Measurements from ENCODE around the gene CRIM1.
A peak's percentile ranks its signal among the peaks of the same experiment; 100 is the strongest.

The CRIM1 gene

GRCh38 chr2:36562240-36562639, 206.7 kb downstream of the CRIM1 start:
- no CpG with 5 or more reads among the region's 1 CpG for WGBS, 2 donors (ENCODE audit: extremely low coverage in 2 of 2, insufficient read length in 2 of 2, insufficient replicate concordance in 1 of 2)
- Histone ChIP-seq H4K8ac (ENCODE audit: low read depth, low read length) (no peak overlapping the region), H3K9me3 (replicated peaks in 1 of 2; ENCODE audit: control insufficient read depth in 2 of 2, insufficient read depth in 1 of 2, low read depth in 1 of 2, low read length in 2 of 2) (no peaks in the 10 kb centered on the region), H2BK120ac (ENCODE audit: low read depth, low read length) (no peak overlapping the region), H3K18ac (ENCODE audit: low read length) (no peak overlapping the region), H2BK12ac (ENCODE audit: low read length) (no peak overlapping the region), H3K4me2 (ENCODE audit: insufficient read depth, low read length, poor library complexity, severe bottlenecking) (no peak overlapping the region), H3K14ac (ENCODE audit: low read length) (no peak overlapping the region), H2AK5ac (ENCODE audit: low read depth, low read length) (no peak overlapping the region), H3K4ac (ENCODE audit: low read length) (no peak overlapping the region), H3K27me3 (ENCODE audit: control insufficient read depth in 3 of 3, insufficient read depth in 3 of 3, low read depth in 1 of 3, low read length in 3 of 3) (no peaks in the 10 kb centered on the region), H3K79me1 (ENCODE audit: low read depth, low read length) (peaks cover 1% of the 10 kb centered on the region), H4K91ac (ENCODE audit: low read depth, low read length, poor library complexity) (no peak overlapping the region), H2BK5ac (ENCODE audit: low read length) (no peak overlapping the region), H3K9ac (ENCODE audit: low read depth, low read length, poor library complexity) (no peak overlapping the region), H3K4me3 (ENCODE audit: low read length in 2 of 2) (no peak overlapping the region), H3K27ac (replicated peaks; ENCODE audit: low read length) (no peak overlapping the region), H3K36me3 (replicated peaks in 1 of 2; ENCODE audit: control insufficient read depth in 2 of 2, insufficient read depth in 2 of 2, low read length in 2 of 2) (peaks cover 4 to 71% of the 10 kb centered on the region in 2 donors), H2AFZ (ENCODE audit: low read length) (no peak overlapping the region), H2BK15ac (ENCODE audit: low read length) (no peak overlapping the region), H3K4me1 (ENCODE audit: control insufficient read depth in 2 of 2, insufficient read depth in 1 of 2, low read depth in 1 of 2, low read length in 2 of 2) (peaks cover 0 to 2% of the 10 kb centered on the region in 2 donors), H3K23ac (ENCODE audit: low read depth, low read length, poor library complexity) (no peak overlapping the region)
- no peak for DNase-seq (ENCODE audit: low spot score)

- H3K4me3 ChIP-seq (ENCODE audit: low read length in 2 of 2): no peak overlapping the region
- H2BK15ac ChIP-seq (ENCODE audit: low read length): no peak overlapping the region
- H3K4me1 ChIP-seq (ENCODE audit: control insufficient read depth in 2 of 2, insufficient read depth in 1 of 2, low read depth in 1 of 2, low read length in 2 of 2): peaks cover 0 to 2% of the 10 kb centered on the region in 2 donors
- no peak overlapping the region for H2AK5ac ChIP-seq (ENCODE audit: low read depth, low read length)
- H3K4ac ChIP-seq (ENCODE audit: low read length): no peak overlapping the region
- WGBS, 2 donors (ENCODE audit: extremely low coverage in 2 of 2, insufficient read length in 2 of 2, insufficient replicate concordance in 1 of 2): no CpG with 5 or more reads among the region's 3 CpGs
- no peak overlapping the region for H3K23ac ChIP-seq (ENCODE audit: low read depth, low read length, poor library complexity)
- H2BK5ac ChIP-seq (ENCODE audit: low read length): no peak overlapping the region
- no peak overlapping the region for H4K8ac ChIP-seq (ENCODE audit: low read depth, low read length)
- no peak overlapping the region for H3K9ac ChIP-seq (ENCODE audit: low read depth, low read length, poor library complexity)
- H2BK12ac ChIP-seq (ENCODE audit: low read length): no peak overlapping the region
- H3K36me3 ChIP-seq (replicated peaks in 1 of 2; ENCODE audit: control insufficient read depth in 2 of 2, insufficient read depth in 2 of 2, low read length in 2 of 2): peaks cover 4 to 67% of the 10 kb centered on the region in 2 donors
- no peak for DNase-seq (ENCODE audit: low spot score)
- no peak overlapping the region for H2AFZ ChIP-seq (ENCODE audit: low read length)
- peaks cover 1% of the 10 kb centered on the region for H3K79me1 ChIP-seq (ENCODE audit: low read depth, low read length)
- no peak overlapping the region for H4K91ac ChIP-seq (ENCODE audit: low read depth, low read length, poor library complexity)
- H3K4me2 ChIP-seq (ENCODE audit: insufficient read depth, low read length, poor library complexity, severe bottlenecking): no peak overlapping the region
- H3K27me3 ChIP-seq (ENCODE audit: control insufficient read depth in 3 of 3, insufficient read depth in 3 of 3, low read depth in 1 of 3, low read length in 3 of 3): no peaks in the 10 kb centered on the region
- H2BK120ac ChIP-seq (ENCODE audit: low read depth, low read length): no peak overlapping the region
- no peaks in the 10 kb centered on the region for H3K9me3 ChIP-seq (replicated peaks in 1 of 2; ENCODE audit: control insufficient read depth in 2 of 2, insufficient read depth in 1 of 2, low read depth in 1 of 2, low read length in 2 of 2)
- H3K18ac ChIP-seq (ENCODE audit: low read length): no peak overlapping the region
- H3K14ac ChIP-seq (ENCODE audit: low read length): no peak overlapping the region
- H3K27ac ChIP-seq (replicated peaks; ENCODE audit: low read length): no peak overlapping the region
Observed at GRCh38 chr2:36562973-36563532, 207.5 kb downstream of the CRIM1 start.

- Histone ChIP-seq H3K4ac (ENCODE audit: low read length) (no peak overlapping the region), H3K4me1 (ENCODE audit: control insufficient read depth in 2 of 2, insufficient read depth in 1 of 2, low read depth in 1 of 2, low read length in 2 of 2) (peaks cover 0 to 2% of the 10 kb centered on the region in 2 donors), H3K9ac (ENCODE audit: low read depth, low read length, poor library complexity) (no peak overlapping the region), H2BK15ac (ENCODE audit: low read length) (no peak overlapping the region), H3K27ac (replicated peaks; ENCODE audit: low read length) (no peak overlapping the region), H3K18ac (ENCODE audit: low read length) (no peak overlapping the region), H4K91ac (ENCODE audit: low read depth, low read length, poor library complexity) (no peak overlapping the region), H3K36me3 (replicated peaks in 1 of 2; ENCODE audit: control insufficient read depth in 2 of 2, insufficient read depth in 2 of 2, low read length in 2 of 2) (peaks cover 4 to 65% of the 10 kb centered on the region in 2 donors), H2AK5ac (ENCODE audit: low read depth, low read length) (no peak overlapping the region), H3K23ac (ENCODE audit: low read depth, low read length, poor library complexity) (no peak overlapping the region), H3K4me2 (ENCODE audit: insufficient read depth, low read length, poor library complexity, severe bottlenecking) (no peak overlapping the region), H2BK120ac (ENCODE audit: low read depth, low read length) (no peak overlapping the region), H3K27me3 (ENCODE audit: control insufficient read depth in 3 of 3, insufficient read depth in 3 of 3, low read depth in 1 of 3, low read length in 3 of 3) (no peaks in the 10 kb centered on the region), H2BK12ac (ENCODE audit: low read length) (no peak overlapping the region), H3K14ac (ENCODE audit: low read length) (no peak overlapping the region), H2BK5ac (ENCODE audit: low read length) (no peak overlapping the region), H3K4me3 (ENCODE audit: low read length in 2 of 2) (no peak overlapping the region), H4K8ac (ENCODE audit: low read depth, low read length) (no peak overlapping the region), H3K9me3 (replicated peaks in 1 of 2; ENCODE audit: control insufficient read depth in 2 of 2, insufficient read depth in 1 of 2, low read depth in 1 of 2, low read length in 2 of 2) (no peaks in the 10 kb centered on the region), H2AFZ (ENCODE audit: low read length) (no peak overlapping the region), H3K79me1 (ENCODE audit: low read depth, low read length) (peaks cover 1% of the 10 kb centered on the region)
- 100% methylated on average over 1 of the region's 11 CpGs; no CpG with 5 or more reads in 1 of the 2 donors for WGBS, 2 donors (ENCODE audit: extremely low coverage in 2 of 2, insufficient read length in 2 of 2, insufficient replicate concordance in 1 of 2)
- DNase-seq (ENCODE audit: low spot score): no peak
Observed at GRCh38 chr2:36564377-36564930, 208.9 kb downstream of the CRIM1 start.

GRCh38 chr2:36565712-36566111, 210.1 kb downstream of the CRIM1 start:
- Histone ChIP-seq H3K14ac (ENCODE audit: low read length) (no peak overlapping the region), H3K27me3 (ENCODE audit: control insufficient read depth in 3 of 3, insufficient read depth in 3 of 3, low read depth in 1 of 3, low read length in 3 of 3) (no peaks in the 10 kb centered on the region), H2BK12ac (ENCODE audit: low read length) (no peak overlapping the region), H2BK15ac (ENCODE audit: low read length) (no peak overlapping the region), H3K9me3 (replicated peaks in 1 of 2; ENCODE audit: control insufficient read depth in 2 of 2, insufficient read depth in 1 of 2, low read depth in 1 of 2, low read length in 2 of 2) (no peaks in the 10 kb centered on the region), H2AK5ac (ENCODE audit: low read depth, low read length) (no peak overlapping the region), H3K27ac (replicated peaks; ENCODE audit: low read length) (no peak overlapping the region), H3K79me1 (ENCODE audit: low read depth, low read length) (peaks cover 1% of the 10 kb centered on the region), H2BK120ac (ENCODE audit: low read depth, low read length) (no peak overlapping the region), H3K18ac (ENCODE audit: low read length) (no peak overlapping the region), H3K4ac (ENCODE audit: low read length) (no peak overlapping the region), H4K91ac (ENCODE audit: low read depth, low read length, poor library complexity) (peak overlapping the region; percentile 13), H3K23ac (ENCODE audit: low read depth, low read length, poor library complexity) (no peak overlapping the region), H2AFZ (ENCODE audit: low read length) (no peak overlapping the region), H3K9ac (ENCODE audit: low read depth, low read length, poor library complexity) (no peak overlapping the region), H2BK5ac (ENCODE audit: low read length) (no peak overlapping the region), H4K8ac (ENCODE audit: low read depth, low read length) (no peak overlapping the region), H3K4me3 (ENCODE audit: low read length in 2 of 2) (no peak overlapping the region), H3K36me3 (replicated peaks in 1 of 2; ENCODE audit: control insufficient read depth in 2 of 2, insufficient read depth in 2 of 2, low read length in 2 of 2) (peaks cover 4 to 57% of the 10 kb centered on the region in 2 donors), H3K4me2 (ENCODE audit: insufficient read depth, low read length, poor library complexity, severe bottlenecking) (no peak overlapping the region), H3K4me1 (ENCODE audit: control insufficient read depth in 2 of 2, insufficient read depth in 1 of 2, low read depth in 1 of 2, low read length in 2 of 2) (peaks cover 0 to 2% of the 10 kb centered on the region in 2 donors)
- no CpG with 5 or more reads among the region's 4 CpGs for whole genome bisulfite sequencing, 2 donors (ENCODE audit: extremely low coverage in 2 of 2, insufficient read length in 2 of 2, insufficient replicate concordance in 1 of 2)
- DNase-seq (ENCODE audit: low spot score): no peak
